ENCODE results near the gene STXBP6.

The STXBP6 gene

GRCh38 chr14:24988760-24989159 is 61.2 kb downstream of the STXBP6 start:
- no peak for DNase-seq (ENCODE audit: low read depth)
- no peak overlapping the region for H3K4me3 ChIP-seq (ENCODE audit: low read depth, low read length)
- TF ChIP-seq MAX (IDR thresholded peaks at IDR 0.05; ENCODE audit: low read depth, low read length) (no peak), POLR2A (IDR thresholded peaks at IDR 0.05; ENCODE audit: extremely low read depth, insufficient read length) (no peak), CTCF (IDR thresholded peaks at IDR 0.05; ENCODE audit: low read depth, low read length) (no peak), MYC (IDR thresholded peaks at IDR 0.05; ENCODE audit: low read depth, low read length) (no peak)

GRCh38 chr14:24986206-24986893 is 63.6 kb downstream of the STXBP6 start:
- no peak overlapping the region for H3K4me3 ChIP-seq (ENCODE audit: low read depth, low read length)
- no peak for TF ChIP-seq MYC (IDR thresholded peaks at IDR 0.05; ENCODE audit: low read depth, low read length)
- TF ChIP-seq POLR2A (IDR thresholded peaks at IDR 0.05; ENCODE audit: extremely low read depth, insufficient read length), result no peak
- no peak for TF ChIP-seq MAX (IDR thresholded peaks at IDR 0.05; ENCODE audit: low read depth, low read length)
- no peak for TF ChIP-seq CTCF (IDR thresholded peaks at IDR 0.05; ENCODE audit: low read depth, low read length)
- no peak for DNase-seq (ENCODE audit: low read depth)

GRCh38 chr14:24984846-24985589 is 64.9 kb downstream of the STXBP6 start:
- DNase-seq (ENCODE audit: low read depth), result no peak
- H3K4me3 ChIP-seq (ENCODE audit: low read depth, low read length), result no peak overlapping the region
- TF ChIP-seq POLR2A (IDR thresholded peaks at IDR 0.05; ENCODE audit: extremely low read depth, insufficient read length), result no peak
- TF ChIP-seq CTCF (IDR thresholded peaks at IDR 0.05; ENCODE audit: low read depth, low read length), result no peak
- TF ChIP-seq MYC (IDR thresholded peaks at IDR 0.05; ENCODE audit: low read depth, low read length), result no peak
- no peak for TF ChIP-seq MAX (IDR thresholded peaks at IDR 0.05; ENCODE audit: low read depth, low read length)

- no peak for TF ChIP-seq CTCF (IDR thresholded peaks at IDR 0.05; ENCODE audit: low read depth, low read length)
- TF ChIP-seq POLR2A (IDR thresholded peaks at IDR 0.05; ENCODE audit: extremely low read depth, insufficient read length), result no peak
- no peak for TF ChIP-seq MYC (IDR thresholded peaks at IDR 0.05; ENCODE audit: low read depth, low read length)
- TF ChIP-seq MAX (IDR thresholded peaks at IDR 0.05; ENCODE audit: low read depth, low read length), result no peak
- no peak overlapping the region for H3K4me3 ChIP-seq (ENCODE audit: low read depth, low read length)
- no peak for DNase-seq (ENCODE audit: low read depth)
Measured at GRCh38 chr14:24982472-24983155, 67.3 kb downstream of the STXBP6 start.

- TF ChIP-seq MAX (IDR thresholded peaks at IDR 0.05; ENCODE audit: low read depth, low read length) (no peak), CTCF (IDR thresholded peaks at IDR 0.05; ENCODE audit: low read depth, low read length) (no peak), POLR2A (IDR thresholded peaks at IDR 0.05; ENCODE audit: extremely low read depth, insufficient read length) (no peak), MYC (IDR thresholded peaks at IDR 0.05; ENCODE audit: low read depth, low read length) (no peak)
- no peak for DNase-seq (ENCODE audit: low read depth)
- no peak overlapping the region for H3K4me3 ChIP-seq (ENCODE audit: low read depth, low read length)
Measured at GRCh38 chr14:24979725-24980239, 70.2 kb downstream of the STXBP6 start.

Data from NB4 (cell line).